Measurements from ENCODE around the gene HOXB1. TPM values are rescaled to one million over a fixed set of nuclear protein-coding genes. Genes with fewer than 3 reads are reported as not detected.
"Not testable (repeated sequence)": the region's sequence is repeated elsewhere in the genome, so short reads cannot be mapped to it uniquely, and the experiment has no call there.

HOXB1 gene
- total RNA-seq, 2 donors from 2014 or later = not detected

GRCh38 chr17:48491527-48492273 is 39.1 kb downstream of the HOXB1 start:
- Mint-ChIP-seq H3K9me3 (no peaks in the 10 kb centered on the region), H3K27ac (no peak overlapping the region), H3K27me3 (ENCODE audit: low read depth) (peaks cover 33% of the 10 kb centered on the region), H3K36me3 (ENCODE audit: insufficient read depth in 2 of 2) (no peaks in the 10 kb centered on the region), H3K4me1 (ENCODE audit: low read depth) (peaks cover 25% of the 10 kb centered on the region), H3K4me3 (peak overlapping the region; percentile 66 to 82)
- ATAC-seq (replicated peaks in 1 of 2) (peak; percentile 23 to 44), DNase-seq (no peak)

- no peaks in the 10 kb centered on the region for H3K36me3 Mint-ChIP-seq (ENCODE audit: insufficient read depth in 2 of 2)
- no peaks in the 10 kb centered on the region for H3K9me3 Mint-ChIP-seq
- H3K27ac Mint-ChIP-seq = no peak overlapping the region
- DNase-seq (no peak), ATAC-seq (replicated peaks in 1 of 2) (no peak)
- H3K4me1 Mint-ChIP-seq (ENCODE audit: low read depth) = peaks cover 26% of the 10 kb centered on the region
- H3K4me3 Mint-ChIP-seq = no peak overlapping the region
- H3K27me3 Mint-ChIP-seq (ENCODE audit: low read depth) = peaks cover 36% of the 10 kb centered on the region
Measured at GRCh38 chr17:48490451-48490892, 40.3 kb downstream of the HOXB1 start.

- Mint-ChIP-seq H3K36me3 (ENCODE audit: insufficient read depth in 2 of 2) (no peaks in the 10 kb centered on the region), H3K4me1 (ENCODE audit: low read depth) (peaks cover 32% of the 10 kb centered on the region), H3K27me3 (ENCODE audit: low read depth) (peaks cover 29% of the 10 kb centered on the region), H3K4me3 (no peak overlapping the region), H3K27ac (peak overlapping the region; percentile 13), H3K9me3 (no peaks in the 10 kb centered on the region)
- DNase-seq = no peak
- no peak for ATAC-seq (replicated peaks in 1 of 2)
Measured at GRCh38 chr17:48489781-48490180, 41.0 kb downstream of the HOXB1 start.

GRCh38 chr17:48488548-48489106 is 42.2 kb downstream of the HOXB1 start:
- no peak overlapping the region for H3K27ac Mint-ChIP-seq
- peaks cover 43% of the 10 kb centered on the region for H3K4me1 Mint-ChIP-seq (ENCODE audit: low read depth)
- peaks cover 20% of the 10 kb centered on the region for H3K27me3 Mint-ChIP-seq (ENCODE audit: low read depth)
- H3K36me3 Mint-ChIP-seq (ENCODE audit: insufficient read depth in 2 of 2) = no peaks in the 10 kb centered on the region
- no peak for DNase-seq
- ATAC-seq (replicated peaks in 1 of 2) = no peak
- H3K4me3 Mint-ChIP-seq = no peak overlapping the region
- H3K9me3 Mint-ChIP-seq = no peaks in the 10 kb centered on the region

GRCh38 chr17:48487221-48487620 is 43.6 kb downstream of the HOXB1 start:
- ATAC-seq (replicated peaks in 1 of 2) = no peak
- Mint-ChIP-seq H3K9me3 (no peaks in the 10 kb centered on the region), H3K4me1 (ENCODE audit: low read depth) (peaks cover 57% of the 10 kb centered on the region), H3K27ac (no peak overlapping the region), H3K4me3 (no peak overlapping the region), H3K27me3 (ENCODE audit: low read depth) (peaks cover 20% of the 10 kb centered on the region), H3K36me3 (ENCODE audit: insufficient read depth in 2 of 2) (no peaks in the 10 kb centered on the region)
- no peak for DNase-seq

GRCh38 chr17:48486557-48486956 is 44.3 kb downstream of the HOXB1 start:
- DNase-seq (no peak), ATAC-seq (replicated peaks in 1 of 2) (no peak)
- Mint-ChIP-seq H3K4me1 (ENCODE audit: low read depth) (peaks cover 55% of the 10 kb centered on the region), H3K4me3 (no peak overlapping the region), H3K27ac (no peak overlapping the region), H3K9me3 (no peaks in the 10 kb centered on the region), H3K36me3 (ENCODE audit: insufficient read depth in 2 of 2) (no peaks in the 10 kb centered on the region), H3K27me3 (ENCODE audit: low read depth) (peaks cover 20% of the 10 kb centered on the region)

- H3K36me3 Mint-ChIP-seq (ENCODE audit: insufficient read depth in 2 of 2) = no peaks in the 10 kb centered on the region
- no peak for DNase-seq
- H3K27me3 Mint-ChIP-seq (ENCODE audit: low read depth) = peaks cover 14% of the 10 kb centered on the region
- no peak overlapping the region for H3K27ac Mint-ChIP-seq
- H3K9me3 Mint-ChIP-seq = no peaks in the 10 kb centered on the region
- peak; percentile 78 to 84 for ATAC-seq (replicated peaks in 1 of 2)
- peaks cover 47% of the 10 kb centered on the region for H3K4me1 Mint-ChIP-seq (ENCODE audit: low read depth)
- H3K4me3 Mint-ChIP-seq = no peak overlapping the region
Measured at GRCh38 chr17:48484850-48485249, 46.0 kb downstream of the HOXB1 start.

GRCh38 chr17:48484256-48484655 is 46.6 kb downstream of the HOXB1 start:
- DNase-seq (no peak), ATAC-seq (replicated peaks in 1 of 2) (no peak)
- Mint-ChIP-seq H3K36me3 (ENCODE audit: insufficient read depth in 2 of 2) (no peaks in the 10 kb centered on the region), H3K27me3 (ENCODE audit: low read depth) (peaks cover 9% of the 10 kb centered on the region), H3K9me3 (no peaks in the 10 kb centered on the region), H3K27ac (no peak overlapping the region), H3K4me3 (no peak overlapping the region), H3K4me1 (ENCODE audit: low read depth) (peaks cover 47% of the 10 kb centered on the region)

- DNase-seq (peak in 1 of 2 donors; percentile 33), ATAC-seq (replicated peaks in 1 of 2) (peak; percentile 41 to 49)
- H3K9me3 Mint-ChIP-seq = no peaks in the 10 kb centered on the region
- H3K27ac Mint-ChIP-seq = no peak overlapping the region
- H3K36me3 Mint-ChIP-seq (ENCODE audit: insufficient read depth in 2 of 2) = no peaks in the 10 kb centered on the region
- H3K4me3 Mint-ChIP-seq = peak overlapping the region; percentile 21 to 40
- peaks cover 45% of the 10 kb centered on the region for H3K4me1 Mint-ChIP-seq (ENCODE audit: low read depth)
- peaks cover 9% of the 10 kb centered on the region for H3K27me3 Mint-ChIP-seq (ENCODE audit: low read depth)
Measured at GRCh38 chr17:48483471-48484131, 47.2 kb downstream of the HOXB1 start.

- ATAC-seq (replicated peaks in 1 of 2) (no peak), DNase-seq (no peak)
- Mint-ChIP-seq H3K4me1 (ENCODE audit: low read depth) (peaks cover 45% of the 10 kb centered on the region), H3K27ac (no peak overlapping the region), H3K27me3 (ENCODE audit: low read depth) (peaks cover 9% of the 10 kb centered on the region), H3K4me3 (peak overlapping the region; percentile 21 to 40), H3K36me3 (ENCODE audit: insufficient read depth in 2 of 2) (no peaks in the 10 kb centered on the region), H3K9me3 (no peaks in the 10 kb centered on the region)
Measured at GRCh38 chr17:48483004-48483403, 47.8 kb downstream of the HOXB1 start.

- ATAC-seq (replicated peaks in 1 of 2) = peak in 1 of 2 donors; percentile 12
- H3K4me3 Mint-ChIP-seq; H3K36me3 Mint-ChIP-seq (ENCODE audit: insufficient read depth in 2 of 2); H3K9me3 Mint-ChIP-seq; H3K27ac Mint-ChIP-seq; DNase-seq: not testable (repeated sequence)
- H3K27me3 Mint-ChIP-seq (ENCODE audit: low read depth) = peaks cover 14% of the 10 kb centered on the region
- H3K4me1 Mint-ChIP-seq (ENCODE audit: low read depth) = peaks cover 50% of the 10 kb centered on the region
Measured at GRCh38 chr17:48482301-48482700, 48.5 kb downstream of the HOXB1 start.

GRCh38 chr17:48479014-48479402 is 51.8 kb downstream of the HOXB1 start:
- ATAC-seq (replicated peaks in 1 of 2) = no peak
- DNase-seq = no peak

More at GRCh38 chr17:48479014-48479402, 51.8 kb downstream of the HOXB1 start:
- H3K4me1 Mint-ChIP-seq (ENCODE audit: low read depth) = peaks cover 36% of the 10 kb centered on the region
- no peaks in the 10 kb centered on the region for H3K9me3 Mint-ChIP-seq
- H3K36me3 Mint-ChIP-seq (ENCODE audit: insufficient read depth in 2 of 2) = no peaks in the 10 kb centered on the region
- H3K27me3 Mint-ChIP-seq (ENCODE audit: low read depth) = peaks cover 7% of the 10 kb centered on the region
- no peak overlapping the region for H3K4me3 Mint-ChIP-seq
- H3K27ac Mint-ChIP-seq = no peak overlapping the region
